Activated CD4-positive, alpha-beta T cell treated with anti-CD3 and anti-CD28 coated beads, Interleukin-2, Interleukin-4, amounts not matched to agents 100 ng/mL and 50 ng/mL, durations not matched to agents 16 hours and 8 hours (primary cell): Measurements from ENCODE around the gene TRPC4AP.

Experiments
- DNase-seq: peaks from one replicate; pipeline ENCODE4 v3.0.0-alpha.2; 2020; ENCODE audit warnings: low spot score

Gene TRPC4AP

GRCh38 chr20:34986311-34987287 is 106.0 kb downstream of the TRPC4AP start:
- no peak for DNase-seq

GRCh38 chr20:34985461-34986310 is 106.9 kb downstream of the TRPC4AP start:
- DNase-seq, result no peak

- DNase-seq, result no peak
Measured at GRCh38 chr20:34984756-34985261, 107.8 kb downstream of the TRPC4AP start.

- DNase-seq, result no peak
Measured at GRCh38 chr20:34983995-34984735, 108.4 kb downstream of the TRPC4AP start.

- no peak for DNase-seq
Measured at GRCh38 chr20:34983089-34983820, 109.4 kb downstream of the TRPC4AP start.

- DNase-seq, result no peak
Measured at GRCh38 chr20:34982270-34983088, 110.1 kb downstream of the TRPC4AP start.

- DNase-seq, result no peak
Measured at GRCh38 chr20:34980543-34981233, 111.9 kb downstream of the TRPC4AP start.

- no peak for DNase-seq
Measured at GRCh38 chr20:34979366-34980153, 113.0 kb downstream of the TRPC4AP start.

GRCh38 chr20:34978092-34978744 is 114.4 kb downstream of the TRPC4AP start:
- no peak for DNase-seq

- DNase-seq, result no peak
Measured at GRCh38 chr20:34977365-34978091, 115.1 kb downstream of the TRPC4AP start.

GRCh38 chr20:34976286-34976685 is 116.3 kb downstream of the TRPC4AP start:
- no peak for DNase-seq

- no peak for DNase-seq
Measured at GRCh38 chr20:34974246-34974645, 118.4 kb downstream of the TRPC4AP start.

GRCh38 chr20:34971561-34972235 is 120.9 kb downstream of the TRPC4AP start:
- DNase-seq, result no peak

- DNase-seq, result no peak
Measured at GRCh38 chr20:34970846-34971560, 121.6 kb downstream of the TRPC4AP start.

- no peak for DNase-seq
Measured at GRCh38 chr20:34970193-34970840, 122.3 kb downstream of the TRPC4AP start.
